GM23338 (cell line): Measurements from ENCODE around the gene ZDHHC17. TPM values are rescaled to one million over a fixed set of nuclear protein-coding genes. Genes with fewer than 3 reads are reported as not detected.

Experiments
- ATAC-seq: fragments of 200-7000 bp; cut with Tn5 transposase; 3 replicates; pipeline ENCODE4 v1.9.1; 2020
- DNase-seq: peaks from one replicate; pipeline ENCODE4 v3.0.0-alpha.2; 2015; ENCODE audit warnings: low spot score
- H2AFZ ChIP-seq: fragments of 200-600 bp; sonication (generic); 2 replicates; pipeline ENCODE4 v1.8.0; 2016; ENCODE audit warnings: antibody characterized with exemption, mild to moderate bottlenecking, moderate library complexity
- H3F3A ChIP-seq: fragments of 200-600 bp; sonication (generic); replicated peaks from 2 replicates; pipeline ENCODE4 v1.8.0; 2017; ENCODE audit warnings: antibody characterized with exemption, mixed run types, low read depth
- H3K27ac ChIP-seq: fragments of 200-600 bp; sonication (generic); 2 replicates; pipeline ENCODE4 v1.6.1; 2016; ENCODE audit warnings: low read depth
- H3K27me3 ChIP-seq: fragments of 200-600 bp; sonication (generic); 2 replicates; pipeline ENCODE4 v1.8.0; 2016; ENCODE audit warnings: mild to moderate bottlenecking, mixed run types, moderate library complexity; ENCODE audit not compliant: insufficient read depth
- H3K36me3 ChIP-seq: fragments of 200-600 bp; sonication (generic); 2 replicates; pipeline ENCODE4 v1.8.0; 2016; ENCODE audit warnings: mild to moderate bottlenecking; ENCODE audit not compliant: insufficient read depth
- H3K4me1 ChIP-seq: fragments of 200-600 bp; sonication (generic); 2 replicates; pipeline ENCODE4 v1.8.0; 2016; ENCODE audit warnings: mild to moderate bottlenecking, moderate library complexity; ENCODE audit not compliant: insufficient read depth
- H3K4me2 ChIP-seq: fragments of 200-600 bp; sonication (generic); 2 replicates; pipeline ENCODE4 v1.7.1; 2017; ENCODE audit warnings: mixed run types
- H3K4me3 ChIP-seq: fragments of 200-600 bp; sonication (generic); 2 replicates; pipeline ENCODE4 v1.6.1; 2016; ENCODE audit warnings: mixed run types
- H3K79me2 ChIP-seq: fragments of 200-600 bp; sonication (generic); replicated peaks from 2 replicates; pipeline ENCODE4 v1.8.0; 2017; ENCODE audit warnings: mild to moderate bottlenecking; ENCODE audit not compliant: insufficient read depth
- H3K9me2 ChIP-seq: fragments of 200-600 bp; sonication (generic); 2 replicates; pipeline ENCODE4 v1.8.0; 2017; ENCODE audit not compliant: insufficient read depth
- H4K20me1 ChIP-seq: fragments of 200-600 bp; sonication (generic); replicated peaks from 2 replicates; pipeline ENCODE4 v1.8.0; 2017; ENCODE audit warnings: mild to moderate bottlenecking; ENCODE audit not compliant: insufficient read depth
- H3K27ac Mint-ChIP-seq: 2 replicates; pipeline ENCODE4 v1.8.0; 2020; ENCODE audit warnings: inconsistent platforms, mild to moderate bottlenecking, moderate library complexity, mixed read lengths
- H3K27me3 Mint-ChIP-seq: 3 replicates; pipeline ENCODE4 v1.8.0; 2022; ENCODE audit warnings: low read depth, mild to moderate bottlenecking, moderate library complexity, mixed read lengths, inconsistent platforms; ENCODE audit not compliant: insufficient read depth, poor library complexity
- H3K36me3 Mint-ChIP-seq: 3 replicates; pipeline ENCODE4 v1.8.0; 2021; ENCODE audit warnings: low read depth, mild to moderate bottlenecking, inconsistent platforms, moderate library complexity, mixed read lengths
- H3K4me1 Mint-ChIP-seq: 3 replicates; pipeline ENCODE4 v1.8.0; 2020; ENCODE audit warnings: mild to moderate bottlenecking, inconsistent platforms, mixed read lengths
- H3K4me3 Mint-ChIP-seq: 3 replicates; pipeline ENCODE4 v1.8.0; 2021; ENCODE audit warnings: moderate library complexity, mild to moderate bottlenecking, inconsistent platforms, mixed read lengths
- H3K9me3 Mint-ChIP-seq: 3 replicates; pipeline ENCODE4 v1.8.0; 2020; ENCODE audit warnings: moderate library complexity, mild to moderate bottlenecking, inconsistent platforms, mixed read lengths
- CREB1 ChIP-seq: fragments of 250-450 bp; sonication (Bioruptor Pico); IDR thresholded peaks from 2 replicates; pipeline ENCODE4 v1.5.0; 2020; ENCODE audit warnings: low read depth, mild to moderate bottlenecking, moderate library complexity
- EZH2 ChIP-seq: fragments of 200-600 bp; sonication (generic); IDR thresholded peaks from one replicate; pipeline ENCODE4 v1.8.0; 2017; ENCODE audit warnings: antibody characterized with exemption, mild to moderate bottlenecking, low read depth; ENCODE audit not compliant: unreplicated experiment
- EZH2phosphoT487 ChIP-seq: fragments of 200-600 bp; sonication (generic); IDR thresholded peaks from one replicate; pipeline ENCODE4 v1.8.1; 2018; ENCODE audit warnings: antibody characterized with exemption; ENCODE audit not compliant: unreplicated experiment
- JUNB ChIP-seq: IDR thresholded peaks from one replicate; pipeline ENCODE4 v1.6.1; 2016; ENCODE audit warnings: antibody characterized with exemption; ENCODE audit not compliant: unreplicated experiment
- NANOG ChIP-seq: IDR thresholded peaks from 2 replicates; pipeline ENCODE4 v1.6.1; 2016; ENCODE audit warnings: antibody characterized with exemption, borderline replicate concordance
- POLR2AphosphoS5 ChIP-seq: IDR thresholded peaks from 2 replicates; pipeline ENCODE4 v1.6.1; 2016; ENCODE audit warnings: antibody characterized with exemption, low read depth
- STAT1 ChIP-seq: IDR thresholded peaks from one replicate; pipeline ENCODE4 v1.6.1; 2016; ENCODE audit warnings: antibody characterized with exemption; ENCODE audit not compliant: unreplicated experiment
- ZNF114 ChIP-seq: fragments of 250-450 bp; sonication (Bioruptor Pico); IDR thresholded peaks from 2 replicates; pipeline ENCODE4 v1.5.0; 2020; ENCODE audit warnings: mild to moderate bottlenecking, moderate library complexity
- ZNF331 ChIP-seq: fragments of 250-450 bp; sonication (Bioruptor Pico); IDR thresholded peaks from 2 replicates; pipeline ENCODE4 v1.5.0; 2020; ENCODE audit warnings: low read depth, mild to moderate bottlenecking, moderate library complexity
- polyA plus RNA-seq: library from polyadenylated mRNA; unstranded; fragments of >200 nt; fragmentation: Nextera tagmentation; extraction: Ambion mirVana; gene quantifications from 2 replicates; pipeline ENCODE4 v1.2.1, GENCODE V29; 2016
- total RNA-seq: library from RNA; depleted of rRNA; stranded (reverse); fragments of >200 nt; shearing (Covaris generic); gene quantifications from 2 replicates; pipeline ENCODE4 v1.2.3, GENCODE V29; 2014
- TF ChIP-seq, protein P1 (sequence below): IDR thresholded peaks from 2 replicates; pipeline ENCODE4 v1.6.1; 2016; ENCODE audit warnings: antibody characterized with exemption
- TF ChIP-seq, protein P2 (sequence below), 2 experiments: fragments of 200-600 bp in 1 of 2; sonication (generic) in 1 of 2; conservative IDR thresholded peaks; 2 replicates each; pipeline versions ENCODE4 v1.5.1 to v1.6.1; 2016 to 2017; ENCODE audit warnings: antibody characterized with exemption in 2 of 2, low read depth in 2 of 2, mild to moderate bottlenecking in 2 of 2, moderate library complexity in 1 of 2
- TF ChIP-seq, protein P3 (sequence below): fragments of 250-450 bp; sonication (Bioruptor Pico); IDR thresholded peaks from 2 replicates; pipeline ENCODE4 v1.5.0; 2020; ENCODE audit warnings: mild to moderate bottlenecking, moderate library complexity

The ZDHHC17 gene
- total and polyA plus RNA-seq, 2 experiments from 2014 or later = 15.7 to 43.5 TPM

GRCh38 chr12:76881142-76881541 is 117.2 kb downstream of the ZDHHC17 start (continued):
- TF ChIP-seq EZH2 = no peak
- TF ChIP-seq, protein P1, sequence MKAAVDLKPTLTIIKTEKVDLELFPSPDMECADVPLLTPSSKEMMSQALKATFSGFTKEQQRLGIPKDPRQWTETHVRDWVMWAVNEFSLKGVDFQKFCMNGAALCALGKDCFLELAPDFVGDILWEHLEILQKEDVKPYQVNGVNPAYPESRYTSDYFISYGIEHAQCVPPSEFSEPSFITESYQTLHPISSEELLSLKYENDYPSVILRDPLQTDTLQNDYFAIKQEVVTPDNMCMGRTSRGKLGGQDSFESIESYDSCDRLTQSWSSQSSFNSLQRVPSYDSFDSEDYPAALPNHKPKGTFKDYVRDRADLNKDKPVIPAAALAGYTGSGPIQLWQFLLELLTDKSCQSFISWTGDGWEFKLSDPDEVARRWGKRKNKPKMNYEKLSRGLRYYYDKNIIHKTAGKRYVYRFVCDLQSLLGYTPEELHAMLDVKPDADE = no peak

GRCh38 chr12:76882367-76882766 is 118.5 kb downstream of the ZDHHC17 start:
- no peaks in the 10 kb centered on the region for H3K9me3 Mint-ChIP-seq
- DNase-seq (no peak), ATAC-seq (no peak)
- Histone ChIP-seq H3K9me2 (no peaks in the 10 kb centered on the region), H3K79me2 (peaks cover 3% of the 10 kb centered on the region), H4K20me1 (no peaks in the 10 kb centered on the region), H3K4me1 (peaks cover 9% of the 10 kb centered on the region), H3K4me2 (no peak overlapping the region), H2AFZ (no peak overlapping the region), H3F3A (peaks cover 3% of the 10 kb centered on the region; the same call in 1 of the 2 replicates), H3K27me3 (no peaks in the 10 kb centered on the region), H3K4me3 (no peak overlapping the region), H3K36me3 (no peaks in the 10 kb centered on the region), H3K27ac (no peak overlapping the region)
- H3K36me3 Mint-ChIP-seq = no peaks in the 10 kb centered on the region; the same call in 2 of the 3 replicates
- H3K27me3 Mint-ChIP-seq = peaks cover 9% of the 10 kb centered on the region
- no peak overlapping the region for H3K27ac Mint-ChIP-seq
- H3K4me3 Mint-ChIP-seq = no peak overlapping the region
- peaks cover 15% of the 10 kb centered on the region for H3K4me1 Mint-ChIP-seq
- TF ChIP-seq JUNB (no peak), CREB1 (CRISPR knock-in tag) (no peak), POLR2AphosphoS5 (no peak), ZNF114 (no peak), NANOG (no peak), ZNF331 (CRISPR knock-in tag) (no peak), EZH2phosphoT487 (no peak), STAT1 (no peak), EZH2 (no peak)
- TF ChIP-seq, protein P2, sequence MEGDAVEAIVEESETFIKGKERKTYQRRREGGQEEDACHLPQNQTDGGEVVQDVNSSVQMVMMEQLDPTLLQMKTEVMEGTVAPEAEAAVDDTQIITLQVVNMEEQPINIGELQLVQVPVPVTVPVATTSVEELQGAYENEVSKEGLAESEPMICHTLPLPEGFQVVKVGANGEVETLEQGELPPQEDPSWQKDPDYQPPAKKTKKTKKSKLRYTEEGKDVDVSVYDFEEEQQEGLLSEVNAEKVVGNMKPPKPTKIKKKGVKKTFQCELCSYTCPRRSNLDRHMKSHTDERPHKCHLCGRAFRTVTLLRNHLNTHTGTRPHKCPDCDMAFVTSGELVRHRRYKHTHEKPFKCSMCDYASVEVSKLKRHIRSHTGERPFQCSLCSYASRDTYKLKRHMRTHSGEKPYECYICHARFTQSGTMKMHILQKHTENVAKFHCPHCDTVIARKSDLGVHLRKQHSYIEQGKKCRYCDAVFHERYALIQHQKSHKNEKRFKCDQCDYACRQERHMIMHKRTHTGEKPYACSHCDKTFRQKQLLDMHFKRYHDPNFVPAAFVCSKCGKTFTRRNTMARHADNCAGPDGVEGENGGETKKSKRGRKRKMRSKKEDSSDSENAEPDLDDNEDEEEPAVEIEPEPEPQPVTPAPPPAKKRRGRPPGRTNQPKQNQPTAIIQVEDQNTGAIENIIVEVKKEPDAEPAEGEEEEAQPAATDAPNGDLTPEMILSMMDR (conservative IDR thresholded peaks at IDR 0.05; ENCODE audit: low read depth in 2 of 2) = no peak
- TF ChIP-seq, protein P1 = no peak
- TF ChIP-seq, protein P3, sequence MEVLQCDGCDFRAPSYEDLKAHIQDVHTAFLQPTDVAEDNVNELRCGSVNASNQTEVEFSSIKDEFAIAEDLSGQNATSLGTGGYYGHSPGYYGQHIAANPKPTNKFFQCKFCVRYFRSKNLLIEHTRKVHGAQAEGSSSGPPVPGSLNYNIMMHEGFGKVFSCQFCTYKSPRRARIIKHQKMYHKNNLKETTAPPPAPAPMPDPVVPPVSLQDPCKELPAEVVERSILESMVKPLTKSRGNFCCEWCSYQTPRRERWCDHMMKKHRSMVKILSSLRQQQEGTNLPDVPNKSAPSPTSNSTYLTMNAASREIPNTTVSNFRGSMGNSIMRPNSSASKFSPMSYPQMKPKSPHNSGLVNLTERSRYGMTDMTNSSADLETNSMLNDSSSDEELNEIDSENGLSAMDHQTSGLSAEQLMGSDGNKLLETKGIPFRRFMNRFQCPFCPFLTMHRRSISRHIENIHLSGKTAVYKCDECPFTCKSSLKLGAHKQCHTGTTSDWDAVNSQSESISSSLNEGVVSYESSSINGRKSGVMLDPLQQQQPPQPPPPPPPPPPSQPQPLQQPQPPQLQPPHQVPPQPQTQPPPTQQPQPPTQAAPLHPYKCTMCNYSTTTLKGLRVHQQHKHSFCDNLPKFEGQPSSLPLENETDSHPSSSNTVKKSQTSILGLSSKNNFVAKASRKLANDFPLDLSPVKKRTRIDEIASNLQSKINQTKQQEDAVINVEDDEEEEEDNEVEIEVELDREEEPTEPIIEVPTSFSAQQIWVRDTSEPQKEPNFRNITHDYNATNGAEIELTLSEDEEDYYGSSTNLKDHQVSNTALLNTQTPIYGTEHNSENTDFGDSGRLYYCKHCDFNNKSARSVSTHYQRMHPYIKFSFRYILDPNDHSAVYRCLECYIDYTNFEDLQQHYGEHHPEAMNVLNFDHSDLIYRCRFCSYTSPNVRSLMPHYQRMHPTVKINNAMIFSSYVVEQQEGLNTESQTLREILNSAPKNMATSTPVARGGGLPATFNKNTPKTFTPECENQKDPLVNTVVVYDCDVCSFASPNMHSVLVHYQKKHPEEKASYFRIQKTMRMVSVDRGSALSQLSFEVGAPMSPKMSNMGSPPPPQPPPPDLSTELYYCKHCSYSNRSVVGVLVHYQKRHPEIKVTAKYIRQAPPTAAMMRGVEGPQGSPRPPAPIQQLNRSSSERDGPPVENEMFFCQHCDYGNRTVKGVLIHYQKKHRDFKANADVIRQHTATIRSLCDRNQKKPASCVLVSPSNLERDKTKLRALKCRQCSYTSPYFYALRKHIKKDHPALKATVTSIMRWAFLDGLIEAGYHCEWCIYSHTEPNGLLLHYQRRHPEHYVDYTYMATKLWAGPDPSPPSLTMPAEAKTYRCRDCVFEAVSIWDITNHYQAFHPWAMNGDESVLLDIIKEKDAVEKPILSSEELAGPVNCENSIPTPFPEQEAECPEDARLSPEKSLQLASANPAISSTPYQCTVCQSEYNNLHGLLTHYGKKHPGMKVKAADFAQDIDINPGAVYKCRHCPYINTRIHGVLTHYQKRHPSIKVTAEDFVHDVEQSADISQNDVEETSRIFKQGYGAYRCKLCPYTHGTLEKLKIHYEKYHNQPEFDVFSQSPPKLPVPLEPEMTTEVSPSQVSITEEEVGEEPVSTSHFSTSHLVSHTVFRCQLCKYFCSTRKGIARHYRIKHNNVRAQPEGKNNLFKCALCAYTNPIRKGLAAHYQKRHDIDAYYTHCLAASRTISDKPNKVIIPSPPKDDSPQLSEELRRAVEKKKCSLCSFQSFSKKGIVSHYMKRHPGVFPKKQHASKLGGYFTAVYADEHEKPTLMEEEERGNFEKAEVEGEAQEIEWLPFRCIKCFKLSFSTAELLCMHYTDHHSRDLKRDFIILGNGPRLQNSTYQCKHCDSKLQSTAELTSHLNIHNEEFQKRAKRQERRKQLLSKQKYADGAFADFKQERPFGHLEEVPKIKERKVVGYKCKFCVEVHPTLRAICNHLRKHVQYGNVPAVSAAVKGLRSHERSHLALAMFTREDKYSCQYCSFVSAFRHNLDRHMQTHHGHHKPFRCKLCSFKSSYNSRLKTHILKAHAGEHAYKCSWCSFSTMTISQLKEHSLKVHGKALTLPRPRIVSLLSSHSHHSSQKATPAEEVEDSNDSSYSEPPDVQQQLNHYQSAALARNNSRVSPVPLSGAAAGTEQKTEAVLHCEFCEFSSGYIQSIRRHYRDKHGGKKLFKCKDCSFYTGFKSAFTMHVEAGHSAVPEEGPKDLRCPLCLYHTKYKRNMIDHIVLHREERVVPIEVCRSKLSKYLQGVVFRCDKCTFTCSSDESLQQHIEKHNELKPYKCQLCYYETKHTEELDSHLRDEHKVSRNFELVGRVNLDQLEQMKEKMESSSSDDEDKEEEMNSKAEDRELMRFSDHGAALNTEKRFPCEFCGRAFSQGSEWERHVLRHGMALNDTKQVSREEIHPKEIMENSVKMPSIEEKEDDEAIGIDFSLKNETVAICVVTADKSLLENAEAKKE (CRISPR knock-in tag) = no peak
